GM18951 (cell line): ENCODE data around the gene MAP3K21.

ENCODE experiments used
- POLR2A ChIP-seq: IDR thresholded peaks from 4 replicates; pipeline ENCODE4 v1.6.1; 2011; ENCODE audit warnings: mild to moderate bottlenecking; ENCODE audit not compliant: insufficient read length, insufficient read depth; ENCODE audit errors: extremely low read depth
- in situ Hi-C: fragments of 300-500 bp; cut with MboI; formaldehyde crosslinking; loops from one replicate; pipeline ENCODE4 v1.12.0; 2022; ENCODE audit warnings: low sequenced_read_pairs, mixed read lengths, inconsistent platforms; ENCODE audit not compliant: unreplicated experiment

MAP3K21 gene

GRCh38 chr1:233375653-233376052 is 48.1 kb downstream of the MAP3K21 start:
- in situ Hi-C loops = no loop called here
- no peak for TF ChIP-seq POLR2A

DNA sequence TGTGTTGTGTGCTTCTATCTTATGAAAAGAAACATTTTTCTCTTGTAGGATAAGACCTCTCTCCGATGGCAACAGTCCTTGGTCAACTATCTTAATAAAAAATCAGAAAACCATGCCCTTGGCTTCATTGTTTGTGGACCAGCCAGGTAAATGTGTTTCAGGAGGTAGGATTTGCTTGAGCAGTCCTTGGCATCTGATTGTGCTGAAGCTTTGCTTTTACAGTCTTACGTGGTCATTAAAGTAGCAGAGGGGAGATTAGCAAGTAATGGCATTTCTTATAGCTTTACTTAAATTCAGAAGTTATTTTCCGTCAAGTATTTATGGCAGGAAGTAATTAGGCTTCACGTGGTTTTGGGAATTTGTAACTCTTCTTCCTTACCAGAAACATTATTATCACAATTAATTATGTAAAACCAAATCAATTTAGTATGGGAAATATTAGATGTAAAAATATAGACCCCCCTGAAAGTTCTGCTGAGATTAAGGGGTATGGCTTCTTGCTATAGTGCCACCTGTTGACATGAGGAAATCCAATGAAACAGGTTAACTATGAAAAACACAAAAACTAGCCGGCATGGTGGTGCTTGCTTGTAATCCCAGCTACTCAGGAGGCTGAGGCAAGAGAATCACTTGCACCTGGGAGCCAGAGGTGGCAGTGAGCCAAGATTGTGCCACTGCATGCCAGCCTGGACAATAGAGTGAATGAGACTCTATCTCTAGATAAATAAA is 49.0 kb downstream of the MAP3K21 start:
- TF ChIP-seq POLR2A = no peak
- in situ Hi-C loops = no loop called here

- TF ChIP-seq POLR2A = no peak
- in situ Hi-C loops = no loop called here
These were observed 52.4 kb downstream of the MAP3K21 start for GRCh38 chr1:233379869-233380438.

DNA sequence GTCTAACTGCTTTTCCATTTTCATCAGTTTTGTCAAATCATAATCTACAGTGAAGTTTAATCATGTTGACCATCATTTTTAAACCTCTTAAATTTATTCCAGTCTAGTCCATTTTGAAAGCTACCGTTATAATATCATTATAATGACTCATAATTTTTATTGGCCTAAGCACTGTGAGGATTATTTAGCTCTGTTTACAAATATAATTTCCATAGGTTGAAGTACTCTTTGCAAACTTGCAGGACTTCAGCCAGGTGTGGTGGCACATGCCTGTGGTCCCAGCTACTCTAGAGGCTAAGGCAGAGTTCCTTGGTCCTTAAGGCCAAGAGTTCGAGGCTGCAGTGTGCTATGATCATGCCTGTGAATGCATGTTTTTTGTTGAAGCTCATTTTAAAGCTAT is 54.3 kb downstream of the MAP3K21 start:
- in situ Hi-C loops = no loop called here
- TF ChIP-seq POLR2A = no peak

DNA sequence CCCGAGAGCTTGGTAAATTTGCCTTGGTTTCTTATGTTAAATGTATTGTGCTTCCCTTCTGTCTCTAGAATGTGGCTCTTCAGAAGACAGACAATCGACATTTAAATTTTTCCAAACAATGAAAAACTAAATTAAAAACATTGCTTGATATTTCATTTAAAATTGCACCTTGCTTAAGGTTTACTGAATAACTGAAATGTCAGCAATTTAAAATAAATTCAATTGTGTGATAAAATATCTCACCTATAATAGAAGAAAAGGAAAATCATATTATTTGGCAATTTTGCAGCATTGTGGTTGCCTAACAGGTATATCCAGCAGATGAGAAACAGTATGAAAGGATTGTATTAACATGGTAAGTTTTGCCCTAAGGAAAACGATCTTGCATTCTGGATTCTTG is 56.5 kb downstream of the MAP3K21 start:
- in situ Hi-C loops = no loop called here
- no peak for TF ChIP-seq POLR2A

- no peak for TF ChIP-seq POLR2A
- in situ Hi-C loops = no loop called here
These were observed 58.8 kb downstream of the MAP3K21 start for GRCh38 chr1:233386336-233386735.

DNA sequence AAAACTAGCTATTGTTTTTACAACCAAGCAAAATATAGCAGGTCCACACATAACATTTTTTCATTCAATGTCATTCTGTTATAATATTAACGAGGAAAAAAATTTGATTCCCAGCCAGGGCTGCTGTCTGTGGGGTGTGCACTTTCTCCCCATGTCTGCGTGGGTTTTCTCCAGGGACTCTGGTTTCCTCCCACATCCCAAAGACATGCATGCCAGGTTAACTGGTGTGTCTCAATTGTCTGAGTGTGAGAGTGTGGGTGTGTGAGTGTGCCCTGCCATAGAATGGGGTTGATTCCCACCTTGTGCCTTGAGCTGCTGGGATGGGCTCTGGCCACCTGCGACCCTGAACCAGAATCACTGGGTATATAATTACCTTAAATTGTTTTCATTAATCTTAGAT is 60.1 kb downstream of the MAP3K21 start:
- in situ Hi-C loops = no loop called here
- TF ChIP-seq POLR2A = no peak

GRCh38 chr1:233389169-233389568 is 61.6 kb downstream of the MAP3K21 start:
- TF ChIP-seq POLR2A = no peak
- in situ Hi-C loops = no loop called here

GRCh38 chr1:233389893-233390292 is 62.4 kb downstream of the MAP3K21 start:
- in situ Hi-C loops = no loop called here
- TF ChIP-seq POLR2A = no peak

DNA sequence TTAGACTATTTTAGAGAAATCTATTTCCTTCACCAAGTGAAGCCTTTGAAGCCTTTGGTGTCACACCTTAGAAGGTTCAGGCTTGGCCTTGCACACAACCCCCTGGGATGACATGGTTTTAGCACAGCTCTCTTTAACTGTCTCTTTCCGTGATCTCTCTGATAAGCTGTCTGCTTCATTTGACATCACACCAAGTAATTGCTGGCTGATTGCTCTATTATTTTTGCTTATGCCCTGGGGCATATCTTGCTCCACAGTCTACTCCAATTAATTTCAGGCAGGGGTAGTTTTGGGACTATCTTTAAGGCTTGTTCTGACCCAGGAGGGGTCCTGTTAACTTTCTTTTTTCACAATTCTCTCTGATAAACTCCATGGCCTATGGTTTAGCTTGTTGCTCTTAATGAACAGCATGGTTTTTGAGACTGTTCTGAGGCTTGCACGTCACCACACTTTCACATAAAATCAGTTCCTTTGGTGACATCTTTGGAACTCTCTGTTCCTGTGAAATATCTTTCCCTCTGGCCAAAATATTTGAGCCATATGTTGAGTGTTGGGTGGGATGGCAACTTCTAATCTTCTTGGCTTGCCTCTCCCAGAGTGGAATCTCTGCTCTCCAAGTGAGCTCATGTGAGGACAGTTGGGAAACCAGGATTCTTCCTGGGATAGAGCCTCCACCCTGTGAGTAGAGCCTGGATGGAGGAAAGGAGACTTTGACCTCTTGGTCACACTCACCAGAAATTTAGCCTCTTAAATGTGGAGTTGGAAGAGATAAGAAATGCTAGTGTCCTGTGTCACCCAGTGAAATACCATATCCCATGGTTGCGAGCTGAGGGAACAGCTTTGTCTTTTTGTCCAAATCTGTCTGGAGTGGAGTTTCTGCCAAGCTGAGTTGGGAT is 63.6 kb downstream of the MAP3K21 start:
- in situ Hi-C loops = no loop called here
- TF ChIP-seq POLR2A = no peak

DNA sequence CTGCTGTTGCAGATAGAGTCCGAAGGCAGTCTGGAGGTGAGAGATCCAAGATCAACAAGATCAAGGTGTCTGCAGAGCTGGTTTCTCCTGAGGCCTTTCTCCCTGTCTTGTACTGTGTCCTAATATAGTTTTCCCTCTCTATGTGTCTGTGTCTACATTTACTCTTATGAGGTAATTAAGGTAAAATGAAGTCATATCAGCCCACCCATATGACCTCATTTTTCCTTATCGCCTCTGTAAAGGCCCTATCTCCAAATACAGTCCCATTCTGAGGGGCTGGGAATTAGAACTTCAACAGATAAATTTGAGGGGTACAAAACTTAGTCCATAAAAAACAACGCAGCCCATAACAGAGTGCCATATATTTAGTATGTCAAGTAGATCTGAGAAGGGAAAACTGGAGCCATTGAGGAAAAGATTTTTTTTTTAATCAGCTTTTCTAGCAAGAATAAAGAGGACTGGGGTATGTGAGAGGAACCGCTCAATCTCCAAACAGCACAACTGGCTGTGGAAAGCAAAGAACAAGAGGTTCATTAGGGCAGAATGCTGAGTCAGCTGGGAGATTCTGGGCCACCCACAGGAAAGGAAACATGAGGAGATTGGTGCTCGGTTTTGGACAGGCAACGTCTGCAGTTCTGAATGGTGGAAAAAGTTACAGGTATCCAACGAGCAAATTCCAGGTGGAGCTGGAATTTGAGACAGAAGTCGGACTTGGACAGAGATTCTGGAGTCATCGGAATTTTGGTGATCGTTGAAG is 65.7 kb downstream of the MAP3K21 start:
- in situ Hi-C loops = no loop called here
- TF ChIP-seq POLR2A = no peak

GRCh38 chr1:233393926-233394680 is 66.6 kb downstream of the MAP3K21 start:
- TF ChIP-seq POLR2A = no peak
- in situ Hi-C loops = no loop called here
